Upper lobe of left lung (tissue), 6 donors: ENCODE results near the gene WDTC1. TPM values are rescaled to one million over a fixed set of nuclear protein-coding genes. Genes with fewer than 3 reads are reported as not detected.

Experiments
- ATAC-seq, 2 donors: fragments of 200-7000 bp; cut with Tn5 transposase; one replicate each; pipeline ENCODE4 v1.9.1; 2022; ENCODE audit warnings: mild to moderate bottlenecking in 2 of 2, moderate library complexity in 2 of 2; ENCODE audit not compliant: low FRiP score in 2 of 2
- DNase-seq, 2 donors: peaks; one replicate each; pipeline ENCODE4 v3.0.0-alpha.2; 2019 to 2020
- H3K27ac ChIP-seq, 4 donors: fragments of 200-600 bp; sonication (generic); one replicate each; pipeline ENCODE4 v1.5.1; 2016 to 2019
- H3K27me3 ChIP-seq, 4 donors: fragments of 200-600 bp; sonication (generic); one replicate each; pipeline ENCODE4 v1.5.1; 2017 to 2019
- H3K36me3 ChIP-seq, 4 donors: fragments of 200-600 bp; sonication (generic); one replicate each; pipeline ENCODE4 v1.5.1; 2016 to 2019
- H3K4me1 ChIP-seq, 4 donors: fragments of 200-600 bp; sonication (generic); one replicate each; pipeline ENCODE4 v1.5.1; 2018 to 2019
- H3K4me3 ChIP-seq, 4 donors: fragments of 200-600 bp; sonication (generic); one replicate each; pipeline ENCODE4 v1.5.1; 2017 to 2019; ENCODE audit warnings: mild to moderate bottlenecking in 2 of 4, moderate library complexity in 1 of 4
- H3K9me3 ChIP-seq, 4 donors: fragments of 200-600 bp; sonication (generic); one replicate each; pipeline ENCODE4 v1.5.1; 2018 to 2019
- CTCF ChIP-seq, 6 experiments: fragments of 450-650 bp in 4 of 6; fragments of 200-600 bp in 2 of 6; sonication (generic) in 2 of 6; IDR thresholded peaks; one replicate each; pipeline ENCODE4 v1.5.1; 2016 to 2019; ENCODE audit warnings: antibody characterized with exemption in 6 of 6
- EP300 ChIP-seq, 4 donors: sonication (generic); formaldehyde crosslinking; IDR thresholded peaks; one replicate each; pipeline ENCODE4 v1.5.1; 2017; ENCODE audit warnings: antibody characterized with exemption in 4 of 4, control low read depth in 2 of 4
- POLR2A ChIP-seq, 4 donors: fragments of 450-650 bp; IDR thresholded peaks; one replicate each; pipeline ENCODE4 v1.5.1; 2016 to 2017; ENCODE audit warnings: antibody characterized with exemption in 4 of 4, mild to moderate bottlenecking in 2 of 4
- POLR2AphosphoS5 ChIP-seq, 2 donors: sonication (generic); formaldehyde crosslinking; IDR thresholded peaks; one replicate each; pipeline ENCODE4 v1.5.1; 2017; ENCODE audit warnings: antibody characterized with exemption in 2 of 2
- WGBS, 2 donors: methylation state at CpG; one replicate each; pipeline ENCODE4 v1.1.5; 2017 to 2018; 5-methylcytosine and 5-hydroxymethylcytosine counted together
- total RNA-seq, 6 donors: library from RNA; depleted of rRNA in 4 of 6; stranded (reverse); fragments of >200 nt in 4 of 6; gene quantifications; one replicate each; pipeline versions ENCODE4 v1.1.0 to v1.2.1, GENCODE V29; 2016 to 2021
- donor health status: DM: no; HTN: no; CAD: no; lungs with moderate emphysema.
- donor health status: DM: no; HTN: yes; CAD: no; lungs with severe emphysema.

WDTC1 gene
- total RNA-seq, 6 donors from 2014 or later: 43.5 to 75.0 (median 51.8) TPM

DNA sequence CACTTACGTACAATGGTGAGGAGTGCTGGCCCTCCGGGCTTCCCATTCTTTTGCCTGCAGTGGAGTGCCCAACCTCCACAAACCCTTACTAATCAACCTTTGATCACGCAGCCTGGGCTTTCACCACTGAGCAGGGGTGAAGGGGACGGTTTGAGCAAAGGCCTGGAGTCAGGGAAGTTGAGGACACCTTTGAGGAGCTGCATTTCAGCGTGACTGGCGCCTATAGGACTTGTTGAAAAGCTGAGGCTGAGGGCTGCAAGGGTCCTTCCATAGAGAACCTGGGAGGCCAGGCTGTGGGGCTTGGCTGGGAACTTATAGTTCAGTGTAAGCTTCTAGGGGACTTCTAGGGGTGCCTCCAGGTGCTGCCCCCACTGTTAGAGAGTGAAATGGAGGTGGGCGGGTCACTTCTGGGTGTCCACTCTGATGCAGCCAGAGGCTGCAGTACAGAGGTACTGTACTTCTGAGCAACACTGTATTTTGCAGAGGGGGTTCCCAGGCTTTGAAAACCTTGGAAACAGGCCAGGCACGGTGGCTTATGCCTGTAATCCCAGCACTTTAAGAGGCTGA lies 117.2 kb downstream of the WDTC1 start:
- Histone ChIP-seq H3K27ac (peak overlapping the region in 1 of 4 donors; percentile 21), H3K9me3 (no peaks in the 10 kb centered on the region), H3K36me3 (peaks cover 9 to 52% (median 38%) of the 10 kb centered on the region in 4 donors), H3K4me3 (peak overlapping the region in 1 of 4 donors; percentile 2), H3K4me1 (peaks cover 19 to 33% (median 30%) of the 10 kb centered on the region in 4 donors), H3K27me3 (no peaks in the 10 kb centered on the region)
- no peak for DNase-seq
- WGBS, 2 donors: 78 to 100% methylated on average over 3 to 8 of the region's 8 CpGs
- ATAC-seq: no peak
- TF ChIP-seq POLR2AphosphoS5 (IDR thresholded peaks at IDR 0.05) (no peak), CTCF (IDR thresholded peaks at IDR 0.05) (no peak), POLR2A (IDR thresholded peaks at IDR 0.05) (no peak), EP300 (IDR thresholded peaks at IDR 0.05) (no peak)

DNA sequence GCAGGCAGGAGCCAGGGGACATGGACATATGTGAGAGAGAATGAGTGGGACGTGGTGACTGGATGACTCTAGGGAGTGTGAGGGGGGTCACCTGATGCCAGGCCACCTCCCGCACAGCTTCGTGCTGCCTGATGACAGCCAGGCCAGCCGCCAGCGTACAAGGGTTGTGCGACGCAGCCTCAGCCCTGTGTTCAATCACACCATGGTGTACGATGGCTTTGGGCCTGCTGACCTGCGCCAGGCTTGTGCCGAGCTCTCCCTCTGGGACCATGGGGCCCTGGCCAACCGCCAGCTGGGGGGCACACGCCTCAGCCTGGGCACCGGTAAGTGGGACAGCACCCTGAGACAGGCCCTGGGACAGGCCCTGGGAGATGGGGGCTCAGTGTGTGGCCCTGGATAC lies 118.7 kb downstream of the WDTC1 start:
- no peak for TF ChIP-seq POLR2AphosphoS5 (IDR thresholded peaks at IDR 0.05)
- TF ChIP-seq EP300 (IDR thresholded peaks at IDR 0.05): no peak
- no peak for TF ChIP-seq POLR2A (IDR thresholded peaks at IDR 0.05)
- no peak for TF ChIP-seq CTCF (IDR thresholded peaks at IDR 0.05)
- peaks cover 31 to 44% (median 37%) of the 10 kb centered on the region in 4 donors for H3K4me1 ChIP-seq
- DNase-seq: peak in 1 of 2 donors; percentile 79
- H3K36me3 ChIP-seq: peaks cover 16 to 67% (median 53%) of the 10 kb centered on the region in 4 donors
- no peak overlapping the region for H3K4me3 ChIP-seq
- H3K9me3 ChIP-seq: no peaks in the 10 kb centered on the region
- no peak overlapping the region for H3K27ac ChIP-seq
- WGBS, 2 donors: 92 to 94% methylated on average over 7 to 9 of the region's 13 CpGs
- no peaks in the 10 kb centered on the region for H3K27me3 ChIP-seq
- ATAC-seq: no peak

DNA sequence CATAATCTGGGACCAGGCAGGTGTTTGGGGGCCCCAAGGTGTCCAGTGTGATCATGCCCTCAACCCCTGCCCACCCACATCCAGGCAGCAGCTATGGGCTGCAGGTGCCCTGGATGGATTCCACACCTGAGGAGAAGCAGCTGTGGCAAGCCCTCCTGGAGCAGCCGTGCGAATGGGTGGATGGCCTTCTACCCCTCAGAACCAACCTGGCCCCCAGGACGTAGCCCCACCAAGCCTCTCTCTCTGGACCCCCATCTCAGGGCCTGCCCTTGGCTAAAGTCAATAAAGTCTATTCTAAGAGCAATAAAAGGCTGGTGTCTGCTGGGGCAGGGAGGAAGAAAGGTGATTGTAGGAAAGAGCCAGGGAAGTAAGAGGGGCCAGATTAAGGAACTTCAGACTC lies 119.2 kb downstream of the WDTC1 start:
- 94 to 100% methylated on average over 3 of the region's 3 CpGs for WGBS, 2 donors
- Histone ChIP-seq H3K36me3 (peaks cover 16 to 72% (median 58%) of the 10 kb centered on the region in 4 donors), H3K27ac (no peak overlapping the region), H3K9me3 (no peaks in the 10 kb centered on the region), H3K27me3 (no peaks in the 10 kb centered on the region), H3K4me3 (no peak overlapping the region), H3K4me1 (peaks cover 30 to 43% (median 36%) of the 10 kb centered on the region in 4 donors)
- DNase-seq (no peak), ATAC-seq (no peak)
- no peak for TF ChIP-seq POLR2AphosphoS5 (IDR thresholded peaks at IDR 0.05)
- TF ChIP-seq POLR2A (IDR thresholded peaks at IDR 0.05): no peak
- TF ChIP-seq CTCF (IDR thresholded peaks at IDR 0.05): no peak
- no peak for TF ChIP-seq EP300 (IDR thresholded peaks at IDR 0.05)

DNA sequence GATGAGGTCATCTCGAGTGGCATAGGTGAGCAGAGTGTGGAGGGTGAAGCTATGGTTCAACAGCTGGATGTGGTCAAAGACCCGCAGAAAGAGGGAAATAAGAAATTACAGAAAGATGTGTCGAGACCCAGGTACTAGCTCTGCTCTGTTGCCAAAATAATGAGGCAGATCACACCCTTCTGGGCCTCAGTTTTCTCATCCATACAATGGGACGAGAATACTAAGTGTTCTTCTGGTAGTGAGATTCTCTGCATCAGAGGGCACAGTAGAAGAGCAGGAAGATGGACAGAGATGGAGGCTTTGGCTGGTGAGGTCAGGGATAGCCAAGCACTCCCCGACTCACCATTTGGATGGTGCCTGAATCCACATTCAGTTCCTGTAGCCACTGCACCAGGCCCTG lies 121.3 kb downstream of the WDTC1 start:
- Histone ChIP-seq H3K27me3 (no peaks in the 10 kb centered on the region), H3K4me1 (peaks cover 12 to 27% (median 23%) of the 10 kb centered on the region in 4 donors), H3K27ac (no peak overlapping the region), H3K9me3 (no peaks in the 10 kb centered on the region), H3K4me3 (no peak overlapping the region), H3K36me3 (peaks cover 25 to 88% (median 77%) of the 10 kb centered on the region in 4 donors)
- WGBS, 2 donors: 90 to 94% methylated on average over 5 of the region's 5 CpGs
- DNase-seq: no peak
- no peak for ATAC-seq
- TF ChIP-seq CTCF (IDR thresholded peaks at IDR 0.05) (no peak), EP300 (IDR thresholded peaks at IDR 0.05) (no peak), POLR2AphosphoS5 (IDR thresholded peaks at IDR 0.05) (no peak)

DNA sequence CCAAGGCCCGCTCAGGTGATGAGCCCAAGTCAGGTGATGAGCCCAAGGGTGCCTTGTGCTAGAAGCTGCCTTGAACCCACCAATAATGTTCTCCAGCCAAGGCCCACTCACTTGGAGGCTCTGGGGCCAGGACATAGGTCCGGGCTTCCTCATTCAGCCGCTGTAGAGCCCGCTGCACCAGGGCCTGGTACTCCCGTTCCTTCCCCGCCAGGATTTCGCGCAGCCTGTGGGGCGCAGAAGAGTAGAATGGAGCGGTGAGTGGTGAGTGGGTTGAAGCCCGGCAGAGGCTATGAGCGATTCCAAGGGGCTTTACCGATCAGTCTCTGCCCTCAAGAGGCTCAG lies 121.8 kb downstream of the WDTC1 start:
- Histone ChIP-seq H3K4me3 (no peak overlapping the region), H3K27ac (peak overlapping the region in 2 of 4 donors; percentile 10 to 45), H3K36me3 (peaks cover 30 to 88% (median 82%) of the 10 kb centered on the region in 4 donors), H3K9me3 (no peaks in the 10 kb centered on the region), H3K27me3 (no peaks in the 10 kb centered on the region), H3K4me1 (peaks cover 9 to 25% (median 21%) of the 10 kb centered on the region in 4 donors)
- TF ChIP-seq EP300 (IDR thresholded peaks at IDR 0.05) (no peak), POLR2AphosphoS5 (IDR thresholded peaks at IDR 0.05) (no peak), POLR2A (IDR thresholded peaks at IDR 0.05) (no peak), CTCF (IDR thresholded peaks at IDR 0.05) (no peak)
- WGBS, 2 donors: 90 to 92% methylated on average over 12 to 13 of the region's 13 CpGs
- ATAC-seq (no peak), DNase-seq (no peak)
